ENCODE results near the gene SOX6. TPM values are rescaled to one million over a fixed set of nuclear protein-coding genes. Genes with fewer than 3 reads are reported as not detected.
A peak's percentile ranks its signal among the peaks of the same experiment; 100 is the strongest.

SOX6 gene
- total and polyA plus RNA-seq, 2 of the 13 experiments (the other 11 are each of a cell fraction or from before 2014, with no cell fraction given), result 2.6 to 11.2 TPM

DNA sequence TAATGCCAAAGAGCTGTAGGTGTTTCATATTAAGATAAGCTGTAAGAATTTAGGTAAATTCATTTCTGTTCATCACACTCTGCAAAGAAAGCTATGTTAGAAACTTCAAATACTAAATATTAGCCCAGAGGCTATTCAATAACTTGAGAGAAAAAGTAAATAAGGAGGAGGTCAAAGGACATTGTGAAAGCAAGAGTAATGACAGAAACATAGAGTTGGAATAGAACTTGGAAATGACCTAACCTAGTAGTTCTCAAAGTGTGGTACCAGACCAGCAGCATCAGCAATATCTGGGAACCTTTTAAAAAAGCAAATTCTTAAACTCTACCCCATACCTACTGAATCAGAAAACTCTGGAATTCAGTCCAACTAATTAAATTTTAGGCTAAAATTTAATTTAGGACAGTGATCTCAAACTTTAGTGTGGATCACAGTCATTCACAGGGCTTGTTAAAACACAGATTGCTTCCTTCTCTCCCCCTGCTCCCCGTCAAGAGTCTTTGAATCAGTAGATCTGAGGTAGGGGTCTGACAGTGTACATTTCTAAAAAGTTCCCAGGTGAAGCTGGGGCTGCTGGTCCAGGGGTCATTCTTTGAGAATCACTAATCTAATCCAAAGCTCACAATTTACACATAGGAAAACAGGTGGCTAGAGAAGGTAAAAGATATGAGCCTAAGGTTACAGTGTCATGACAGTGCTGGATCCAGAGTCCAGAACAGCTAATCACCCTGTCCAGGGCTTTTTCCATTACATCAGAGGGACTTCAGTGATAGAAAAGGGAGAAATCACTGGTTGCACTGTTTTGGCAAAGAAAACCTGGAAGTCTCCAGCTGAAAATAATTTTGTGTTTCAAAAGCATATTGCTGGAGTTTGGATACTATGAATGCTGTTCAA is 241.1 kb downstream of the SOX6 start (continued):
- TF ChIP-seq, protein P1, sequence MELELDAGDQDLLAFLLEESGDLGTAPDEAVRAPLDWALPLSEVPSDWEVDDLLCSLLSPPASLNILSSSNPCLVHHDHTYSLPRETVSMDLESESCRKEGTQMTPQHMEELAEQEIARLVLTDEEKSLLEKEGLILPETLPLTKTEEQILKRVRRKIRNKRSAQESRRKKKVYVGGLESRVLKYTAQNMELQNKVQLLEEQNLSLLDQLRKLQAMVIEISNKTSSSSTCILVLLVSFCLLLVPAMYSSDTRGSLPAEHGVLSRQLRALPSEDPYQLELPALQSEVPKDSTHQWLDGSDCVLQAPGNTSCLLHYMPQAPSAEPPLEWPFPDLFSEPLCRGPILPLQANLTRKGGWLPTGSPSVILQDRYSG (CRISPR knock-in tag; IDR thresholded peaks at IDR 0.05), result no peak
- no peak for TF ChIP-seq ATM (IDR thresholded peaks at IDR 0.05; ENCODE audit: borderline replicate concordance)
- TF ChIP-seq ZMYM2 (CRISPR knock-in tag; IDR thresholded peaks at IDR 0.05), result no peak
- no peak for TF ChIP-seq ZNF264 (CRISPR knock-in tag; IDR thresholded peaks at IDR 0.05)
- no peak for TF ChIP-seq ZNF780A (CRISPR knock-in tag; IDR thresholded peaks at IDR 0.05)
- TF ChIP-seq SP140L (CRISPR knock-in tag; IDR thresholded peaks at IDR 0.05; ENCODE audit: borderline replicate concordance), result no peak
- TF ChIP-seq ZIK1 (CRISPR knock-in tag; IDR thresholded peaks at IDR 0.05; ENCODE audit: borderline replicate concordance, low read depth), result no peak
- no peak for TF ChIP-seq ZNF333 (CRISPR knock-in tag; IDR thresholded peaks at IDR 0.05; ENCODE audit: borderline replicate concordance)
- TF ChIP-seq CREM (IDR thresholded peaks at IDR 0.05), result peak; percentile 45; the same call in 1 of the 2 replicates
- no peak for TF ChIP-seq CREM (CRISPR knock-in tag; IDR thresholded peaks at IDR 0.05)
- no peak for TF ChIP-seq ZMYM3 (CRISPR knock-in tag; IDR thresholded peaks at IDR 0.05)
- no peak for TF ChIP-seq CBX5 (CRISPR knock-in tag; IDR thresholded peaks at IDR 0.05; ENCODE audit: borderline replicate concordance)
- TF ChIP-seq, protein P2, sequence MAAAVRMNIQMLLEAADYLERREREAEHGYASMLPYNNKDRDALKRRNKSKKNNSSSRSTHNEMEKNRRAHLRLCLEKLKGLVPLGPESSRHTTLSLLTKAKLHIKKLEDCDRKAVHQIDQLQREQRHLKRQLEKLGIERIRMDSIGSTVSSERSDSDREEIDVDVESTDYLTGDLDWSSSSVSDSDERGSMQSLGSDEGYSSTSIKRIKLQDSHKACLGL (CRISPR knock-in tag; IDR thresholded peaks at IDR 0.05), result no peak
- TF ChIP-seq ZNF12 (CRISPR knock-in tag; IDR thresholded peaks at IDR 0.05), result no peak
- TF ChIP-seq, protein P3, sequence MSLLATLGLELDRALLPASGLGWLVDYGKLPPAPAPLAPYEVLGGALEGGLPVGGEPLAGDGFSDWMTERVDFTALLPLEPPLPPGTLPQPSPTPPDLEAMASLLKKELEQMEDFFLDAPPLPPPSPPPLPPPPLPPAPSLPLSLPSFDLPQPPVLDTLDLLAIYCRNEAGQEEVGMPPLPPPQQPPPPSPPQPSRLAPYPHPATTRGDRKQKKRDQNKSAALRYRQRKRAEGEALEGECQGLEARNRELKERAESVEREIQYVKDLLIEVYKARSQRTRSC (CRISPR knock-in tag; IDR thresholded peaks at IDR 0.05; ENCODE audit: low read depth), result no peak
- TF ChIP-seq ZNF460 (CRISPR knock-in tag; IDR thresholded peaks at IDR 0.05; ENCODE audit: borderline replicate concordance), result no peak
- TF ChIP-seq, protein P4, sequence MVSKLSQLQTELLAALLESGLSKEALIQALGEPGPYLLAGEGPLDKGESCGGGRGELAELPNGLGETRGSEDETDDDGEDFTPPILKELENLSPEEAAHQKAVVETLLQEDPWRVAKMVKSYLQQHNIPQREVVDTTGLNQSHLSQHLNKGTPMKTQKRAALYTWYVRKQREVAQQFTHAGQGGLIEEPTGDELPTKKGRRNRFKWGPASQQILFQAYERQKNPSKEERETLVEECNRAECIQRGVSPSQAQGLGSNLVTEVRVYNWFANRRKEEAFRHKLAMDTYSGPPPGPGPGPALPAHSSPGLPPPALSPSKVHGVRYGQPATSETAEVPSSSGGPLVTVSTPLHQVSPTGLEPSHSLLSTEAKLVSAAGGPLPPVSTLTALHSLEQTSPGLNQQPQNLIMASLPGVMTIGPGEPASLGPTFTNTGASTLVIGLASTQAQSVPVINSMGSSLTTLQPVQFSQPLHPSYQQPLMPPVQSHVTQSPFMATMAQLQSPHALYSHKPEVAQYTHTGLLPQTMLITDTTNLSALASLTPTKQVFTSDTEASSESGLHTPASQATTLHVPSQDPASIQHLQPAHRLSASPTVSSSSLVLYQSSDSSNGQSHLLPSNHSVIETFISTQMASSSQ (IDR thresholded peaks at IDR 0.05; ENCODE audit: low read depth), result peak; percentile 63
- TF ChIP-seq, protein P4 (CRISPR knock-in tag; IDR thresholded peaks at IDR 0.05; ENCODE audit: borderline replicate concordance), result peak; percentile 63; the same call in 1 of the 2 replicates
- no peak for TF ChIP-seq NKX3-1 (CRISPR knock-in tag; IDR thresholded peaks at IDR 0.05)
- 0 out of 2 replicates have a peak, but pooled peaks have one; percentile 43 for TF ChIP-seq ZNF543 (CRISPR knock-in tag; IDR thresholded peaks at IDR 0.05)
- no peak for TF ChIP-seq KLF12 (CRISPR knock-in tag; IDR thresholded peaks at IDR 0.05; ENCODE audit: borderline replicate concordance)
- TF ChIP-seq ONECUT2 (CRISPR knock-in tag; IDR thresholded peaks at IDR 0.05), result peak; percentile 65; the same call in 1 of the 2 replicates
- TF ChIP-seq ATAD3A (CRISPR knock-in tag; IDR thresholded peaks at IDR 0.05), result no peak
- TF ChIP-seq, protein P5, sequence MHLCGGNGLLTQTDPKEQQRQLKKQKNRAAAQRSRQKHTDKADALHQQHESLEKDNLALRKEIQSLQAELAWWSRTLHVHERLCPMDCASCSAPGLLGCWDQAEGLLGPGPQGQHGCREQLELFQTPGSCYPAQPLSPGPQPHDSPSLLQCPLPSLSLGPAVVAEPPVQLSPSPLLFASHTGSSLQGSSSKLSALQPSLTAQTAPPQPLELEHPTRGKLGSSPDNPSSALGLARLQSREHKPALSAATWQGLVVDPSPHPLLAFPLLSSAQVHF (CRISPR knock-in tag; IDR thresholded peaks at IDR 0.05), result no peak
